Neural progenitor cell (in vitro differentiated cells): ENCODE measurements around the gene TMEM221. TPM values are rescaled to one million over a fixed set of nuclear protein-coding genes. Genes with fewer than 3 reads are reported as not detected.

ENCODE experiments used
- DNase-seq: peaks from one replicate; pipeline ENCODE4 v3.0.0-alpha.2; 2016; ENCODE audit warnings: low spot score
- H2AFZ ChIP-seq: fragments of 200-600 bp; sonication (generic); replicated peaks from 2 replicates; pipeline ENCODE4 v1.6.1; 2016; ENCODE audit warnings: antibody characterized with exemption
- H3F3A ChIP-seq: fragments of 200-600 bp; sonication (generic); 2 replicates; pipeline ENCODE4 v1.6.1; 2016; ENCODE audit warnings: antibody characterized with exemption, low read depth
- H3K27ac ChIP-seq: fragments of 200-600 bp; sonication (generic); 2 replicates; pipeline ENCODE4 v1.5.1; 2016; ENCODE audit warnings: mild to moderate bottlenecking
- H3K27me3 ChIP-seq: fragments of 200-600 bp; sonication (generic); 2 replicates; pipeline ENCODE4 v1.6.1; 2016; ENCODE audit warnings: mild to moderate bottlenecking, moderate library complexity
- H3K36me3 ChIP-seq: fragments of 200-600 bp; sonication (generic); 2 replicates; pipeline ENCODE4 v1.5.1; 2016
- H3K4me1 ChIP-seq: fragments of 200-600 bp; sonication (generic); 2 replicates; pipeline ENCODE4 v1.6.1; 2016; ENCODE audit warnings: mixed run types
- H3K4me2 ChIP-seq: fragments of 200-600 bp; sonication (generic); 2 replicates; pipeline ENCODE4 v1.6.1; 2016
- H3K4me3 ChIP-seq: fragments of 200-600 bp; sonication (generic); 2 replicates; pipeline ENCODE4 v1.5.1; 2016
- H3K79me2 ChIP-seq: fragments of 200-600 bp; sonication (generic); 2 replicates; pipeline ENCODE4 v1.6.1; 2016; ENCODE audit warnings: low read depth
- H3K9ac ChIP-seq: fragments of 200-600 bp; sonication (generic); 2 replicates; pipeline ENCODE4 v1.6.1; 2016
- H3K9me3 ChIP-seq: fragments of 200-600 bp; sonication (generic); 2 replicates; pipeline ENCODE4 v1.5.1; 2016; ENCODE audit warnings: low read depth
- H4K20me1 ChIP-seq: fragments of 200-600 bp; sonication (generic); 2 replicates; pipeline ENCODE4 v1.6.1; 2016; ENCODE audit warnings: low read depth
- H3K27ac Mint-ChIP-seq: 3 replicates; pipeline ENCODE4 v1.8.0; 2021; ENCODE audit warnings: mixed read lengths
- H3K27me3 Mint-ChIP-seq: 2 replicates; pipeline ENCODE4 v1.8.0; 2022; ENCODE audit warnings: low read depth, mild to moderate bottlenecking, inconsistent platforms, moderate library complexity, mixed read lengths; ENCODE audit not compliant: insufficient read depth
- H3K36me3 Mint-ChIP-seq: 3 replicates; pipeline ENCODE4 v1.8.0; 2021; ENCODE audit warnings: mixed read lengths
- H3K4me1 Mint-ChIP-seq: 3 replicates; pipeline ENCODE4 v1.8.0; 2021; ENCODE audit warnings: mixed read lengths
- H3K4me3 Mint-ChIP-seq: 3 replicates; pipeline ENCODE4 v1.8.0; 2021; ENCODE audit warnings: mild to moderate bottlenecking, moderate library complexity, mixed read lengths
- H3K9me3 Mint-ChIP-seq: 3 replicates; pipeline ENCODE4 v1.8.0; 2020; ENCODE audit warnings: mixed read lengths
- EZH2 ChIP-seq: fragments of 200-600 bp; sonication (generic); IDR thresholded peaks from 2 replicates; pipeline ENCODE4 v1.6.1; 2017; ENCODE audit warnings: antibody characterized with exemption, mild to moderate bottlenecking, moderate library complexity
- EZH2phosphoT487 ChIP-seq: fragments of 200-600 bp; sonication (generic); IDR thresholded peaks from 2 replicates; pipeline ENCODE4 v1.6.1; 2017; ENCODE audit warnings: antibody characterized with exemption
- total RNA-seq: library from RNA; depleted of rRNA; stranded (reverse); fragments of >200 nt; gene quantifications from 2 replicates; pipeline ENCODE4 v1.2.3, GENCODE V29; 2015; ENCODE audit warnings: low replicate concordance
- TF ChIP-seq, protein P1 (sequence below): fragments of 200-600 bp; sonication (generic); IDR thresholded peaks from 2 replicates; pipeline ENCODE4 v1.5.1; 2017; ENCODE audit warnings: antibody characterized with exemption, mild to moderate bottlenecking

Gene TMEM221
- total RNA-seq, 1 donor from 2014 or later: 0.17 TPM

DNA sequence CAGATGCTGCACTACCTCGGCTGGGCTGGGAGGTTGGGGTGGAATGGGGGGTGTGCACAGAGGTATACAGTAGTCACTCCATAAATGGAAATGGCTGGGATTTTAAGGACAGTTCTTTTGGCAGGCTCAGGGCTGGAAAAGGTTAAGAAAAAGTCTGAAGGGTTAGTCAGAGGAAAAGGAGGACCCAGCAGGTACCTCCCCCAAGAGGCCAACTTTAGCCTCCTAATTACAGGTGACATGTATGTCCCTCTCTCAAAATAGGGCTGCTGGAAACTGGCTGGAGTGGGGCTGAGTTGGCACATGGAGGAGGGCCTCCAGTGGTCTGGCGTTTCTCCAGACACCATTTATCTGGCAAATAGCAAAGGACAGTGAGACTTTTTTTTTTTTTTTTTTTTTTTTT is 55.5 kb downstream of the TMEM221 start:
- no peak overlapping the region for H2AFZ ChIP-seq
- no peak overlapping the region for H3K27ac ChIP-seq
- H3K9me3 ChIP-seq: peaks cover 4% of the 10 kb centered on the region
- no peak overlapping the region for H3K4me3 ChIP-seq
- H3K4me1 ChIP-seq: no peaks in the 10 kb centered on the region
- no peak overlapping the region for H3K4me2 ChIP-seq
- H3K9ac ChIP-seq: no peak overlapping the region
- Mint-ChIP-seq H3K4me3 (peak overlapping the region; percentile 11), H3K27ac (no peak overlapping the region), H3K9me3 (peaks cover 8% of the 10 kb centered on the region), H3K27me3 (peaks cover 17% of the 10 kb centered on the region), H3K36me3 (no peaks in the 10 kb centered on the region), H3K4me1 (peaks cover 18% of the 10 kb centered on the region)
- TF ChIP-seq EZH2phosphoT487: no peak
- TF ChIP-seq, protein P1, sequence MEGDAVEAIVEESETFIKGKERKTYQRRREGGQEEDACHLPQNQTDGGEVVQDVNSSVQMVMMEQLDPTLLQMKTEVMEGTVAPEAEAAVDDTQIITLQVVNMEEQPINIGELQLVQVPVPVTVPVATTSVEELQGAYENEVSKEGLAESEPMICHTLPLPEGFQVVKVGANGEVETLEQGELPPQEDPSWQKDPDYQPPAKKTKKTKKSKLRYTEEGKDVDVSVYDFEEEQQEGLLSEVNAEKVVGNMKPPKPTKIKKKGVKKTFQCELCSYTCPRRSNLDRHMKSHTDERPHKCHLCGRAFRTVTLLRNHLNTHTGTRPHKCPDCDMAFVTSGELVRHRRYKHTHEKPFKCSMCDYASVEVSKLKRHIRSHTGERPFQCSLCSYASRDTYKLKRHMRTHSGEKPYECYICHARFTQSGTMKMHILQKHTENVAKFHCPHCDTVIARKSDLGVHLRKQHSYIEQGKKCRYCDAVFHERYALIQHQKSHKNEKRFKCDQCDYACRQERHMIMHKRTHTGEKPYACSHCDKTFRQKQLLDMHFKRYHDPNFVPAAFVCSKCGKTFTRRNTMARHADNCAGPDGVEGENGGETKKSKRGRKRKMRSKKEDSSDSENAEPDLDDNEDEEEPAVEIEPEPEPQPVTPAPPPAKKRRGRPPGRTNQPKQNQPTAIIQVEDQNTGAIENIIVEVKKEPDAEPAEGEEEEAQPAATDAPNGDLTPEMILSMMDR: no peak
- no peak for TF ChIP-seq EZH2
- H3K79me2 ChIP-seq: no peaks in the 10 kb centered on the region
- peaks cover 22% of the 10 kb centered on the region for H3F3A ChIP-seq
- H4K20me1 ChIP-seq: no peaks in the 10 kb centered on the region
- peaks cover 14% of the 10 kb centered on the region for H3K27me3 ChIP-seq
- no peak for DNase-seq
- H3K36me3 ChIP-seq: no peaks in the 10 kb centered on the region

DNA sequence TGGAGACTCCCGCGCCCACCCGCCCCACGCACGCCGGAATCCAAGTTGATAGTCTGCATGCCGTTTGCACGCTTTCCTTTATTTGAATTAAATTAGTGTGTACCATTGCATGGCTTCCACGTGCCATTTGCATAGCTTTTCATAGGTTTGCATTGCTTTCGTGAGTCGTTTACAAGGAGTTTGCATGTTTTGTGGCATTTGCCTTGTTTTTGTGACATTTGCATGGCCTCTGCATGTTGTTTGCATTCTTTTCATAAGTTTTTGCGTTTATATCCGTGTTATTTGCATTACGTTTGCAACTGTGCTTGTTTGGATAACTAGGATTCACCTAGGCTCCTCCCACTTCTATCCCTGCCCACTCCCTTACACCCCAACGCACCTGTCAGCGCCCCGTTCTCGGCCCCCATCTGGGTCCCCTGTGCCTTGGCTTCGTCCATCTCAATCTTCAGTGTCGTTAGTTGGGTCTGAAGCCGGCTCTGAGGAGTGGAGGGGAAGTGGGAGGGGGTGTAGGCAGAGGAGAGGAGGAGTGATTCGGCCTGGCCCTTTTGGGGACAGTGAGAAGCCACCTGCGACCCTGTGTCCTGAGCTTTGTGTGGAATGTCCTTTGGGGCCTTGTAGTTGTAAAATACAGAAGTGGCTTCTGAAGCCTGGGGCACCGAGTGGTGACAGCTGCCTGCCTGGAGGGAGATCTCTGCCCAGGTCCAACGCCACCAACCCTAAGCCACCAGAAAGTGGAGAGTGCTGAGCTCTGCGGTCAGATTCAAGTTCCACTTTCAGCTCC is 56.9 kb downstream of the TMEM221 start:
- Mint-ChIP-seq H3K4me3 (peak overlapping the region; percentile 81), H3K36me3 (no peaks in the 10 kb centered on the region), H3K4me1 (peaks cover 18% of the 10 kb centered on the region), H3K27me3 (peaks cover 17% of the 10 kb centered on the region), H3K9me3 (peaks cover 8% of the 10 kb centered on the region), H3K27ac (no peak overlapping the region)
- H3K79me2 ChIP-seq: no peaks in the 10 kb centered on the region
- peak; percentile 31 for DNase-seq
- H2AFZ ChIP-seq: peak overlapping the region; percentile 89
- H3K9ac ChIP-seq: no peak overlapping the region
- H3K9me3 ChIP-seq: peaks cover 4% of the 10 kb centered on the region
- H3K4me1 ChIP-seq: no peaks in the 10 kb centered on the region
- H3K4me3 ChIP-seq: peak overlapping the region; percentile 63
- peaks cover 26% of the 10 kb centered on the region for H3F3A ChIP-seq
- H3K36me3 ChIP-seq: no peaks in the 10 kb centered on the region
- H3K27ac ChIP-seq: no peak overlapping the region
- peak overlapping the region; percentile 97 for H3K4me2 ChIP-seq
- TF ChIP-seq EZH2phosphoT487 (no peak), EZH2 (no peak)
- TF ChIP-seq, protein P1: no peak
- peaks cover 14% of the 10 kb centered on the region for H3K27me3 ChIP-seq
- H4K20me1 ChIP-seq: no peaks in the 10 kb centered on the region

DNA sequence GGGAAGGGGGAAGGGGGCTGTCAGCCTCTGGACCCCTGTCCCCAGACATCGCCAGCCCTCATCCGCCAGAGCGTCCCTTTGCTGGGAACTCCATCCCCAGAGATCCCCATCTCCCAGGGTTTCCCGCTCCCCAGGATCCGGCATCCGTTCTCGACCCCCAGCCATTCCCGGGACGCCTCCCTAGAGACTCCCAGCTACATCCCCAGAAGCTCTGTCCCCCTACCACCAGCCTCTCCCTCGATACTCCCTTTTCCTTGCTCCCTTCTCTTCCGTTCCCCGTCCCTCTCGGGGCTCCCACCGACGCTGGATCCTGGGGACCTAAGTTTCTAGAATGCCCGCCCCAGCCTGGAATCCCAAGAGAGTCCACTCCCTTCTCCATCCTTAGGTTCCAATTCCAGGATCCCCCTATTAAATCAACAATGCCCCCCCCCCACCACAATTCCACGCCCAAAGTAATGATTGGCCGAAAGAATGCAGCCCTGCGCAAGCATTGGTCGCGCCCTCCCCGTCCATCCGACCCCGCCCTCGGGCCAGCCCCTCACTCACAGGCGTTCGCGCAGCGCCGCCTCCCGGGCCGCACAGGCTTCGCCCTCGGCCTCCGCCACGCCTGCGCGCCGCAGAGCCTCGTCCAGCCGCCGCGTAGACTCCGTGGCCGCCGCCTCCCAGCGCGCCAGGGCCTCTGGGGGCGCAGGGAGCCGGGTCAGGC is 57.6 kb downstream of the TMEM221 start:
- H3K79me2 ChIP-seq: no peaks in the 10 kb centered on the region
- peaks cover 14% of the 10 kb centered on the region for H3K27me3 ChIP-seq
- TF ChIP-seq, protein P1: peak; percentile 75
- no peak for TF ChIP-seq EZH2phosphoT487
- peak overlapping the region; percentile 74 for H2AFZ ChIP-seq
- no peaks in the 10 kb centered on the region for H3K36me3 ChIP-seq
- peak; percentile 99 for DNase-seq
- H3K4me1 ChIP-seq: no peaks in the 10 kb centered on the region
- H3K36me3 Mint-ChIP-seq: no peaks in the 10 kb centered on the region
- no peak overlapping the region for H3K27ac Mint-ChIP-seq
- peak overlapping the region; percentile 63 for H3K4me3 ChIP-seq
- peak overlapping the region; percentile 96 for H3K4me3 Mint-ChIP-seq
- peak overlapping the region; percentile 97 for H3K4me2 ChIP-seq
- H3K27me3 Mint-ChIP-seq: peaks cover 20% of the 10 kb centered on the region
- peaks cover 18% of the 10 kb centered on the region for H3K4me1 Mint-ChIP-seq
- H3K27ac ChIP-seq: no peak overlapping the region
- H3F3A ChIP-seq: peaks cover 26% of the 10 kb centered on the region
- H3K9me3 ChIP-seq: peaks cover 4% of the 10 kb centered on the region
- peaks cover 8% of the 10 kb centered on the region for H3K9me3 Mint-ChIP-seq
- no peaks in the 10 kb centered on the region for H4K20me1 ChIP-seq
- no peak overlapping the region for H3K9ac ChIP-seq
